Stimulated activated CD8-positive, alpha-beta memory T cell treated with anti-CD3 and anti-CD28 coated beads, Interleukin-4, amount 100 ng/mL, for 24 hours (primary cell): Measurements from ENCODE around the gene NFIB.

Source experiments
- DNase-seq: peaks from one replicate; pipeline ENCODE4 v3.0.0-alpha.2; 2020; ENCODE audit warnings: low read depth

The NFIB gene

DNA sequence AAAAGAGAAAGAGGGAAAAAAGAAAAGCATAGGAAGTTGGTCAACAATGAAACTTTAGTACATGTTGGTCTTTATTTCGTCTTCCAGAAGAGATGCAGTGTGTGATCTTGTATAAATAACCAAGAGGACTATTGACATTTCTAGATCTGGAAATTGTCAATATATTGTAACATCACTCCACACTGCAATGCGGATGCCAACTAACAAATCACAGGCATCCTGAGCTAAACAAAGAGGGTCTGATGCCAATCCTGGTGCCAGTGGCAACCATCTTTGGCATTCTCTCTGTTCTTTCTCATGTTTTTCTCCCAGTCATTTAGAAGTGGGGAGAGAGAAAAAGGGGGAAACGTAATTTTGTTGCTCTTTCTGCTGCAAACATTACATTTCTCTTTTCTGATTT, 9.7 kb downstream of the NFIB start:
- DNase-seq, result no peak

DNA sequence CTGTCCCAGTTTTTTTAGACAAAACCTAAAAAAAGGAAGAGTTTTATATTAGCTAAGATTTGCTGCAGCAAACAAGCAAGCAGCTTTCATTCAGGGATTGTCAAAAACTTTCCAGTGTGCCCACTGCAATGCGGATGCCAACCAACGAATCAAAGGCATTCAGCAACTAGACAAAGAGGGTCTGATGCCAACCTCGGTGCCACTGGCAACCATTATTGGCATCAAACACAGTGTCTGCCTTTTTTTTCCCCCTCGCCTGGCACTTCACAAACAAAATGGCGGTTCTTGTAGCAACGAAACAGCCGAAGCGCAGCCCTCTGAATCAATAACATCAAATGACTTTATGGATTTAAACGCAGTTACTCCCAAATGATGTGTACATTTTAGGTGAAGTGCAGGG, 10.4 kb downstream of the NFIB start:
- DNase-seq, result no peak

DNA sequence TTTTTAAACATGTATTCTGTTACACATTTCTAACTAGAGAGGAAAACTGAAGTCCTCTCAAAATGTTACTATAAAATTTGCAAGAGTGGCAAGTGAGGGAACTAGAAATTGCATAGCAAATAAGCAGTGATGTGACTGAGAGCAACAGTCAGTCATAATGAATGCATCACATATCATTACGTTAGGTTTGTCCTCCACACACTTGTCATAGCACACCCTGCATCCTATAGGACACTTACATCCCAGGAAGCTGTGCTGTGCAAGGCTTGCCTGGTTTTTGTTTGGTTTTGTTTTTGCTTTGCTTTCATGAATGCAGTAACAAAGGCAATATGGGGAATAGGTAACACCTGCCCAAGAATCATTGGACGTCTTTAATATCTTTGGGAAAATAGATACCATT, 10.8 kb downstream of the NFIB start:
- DNase-seq, result no peak

DNA sequence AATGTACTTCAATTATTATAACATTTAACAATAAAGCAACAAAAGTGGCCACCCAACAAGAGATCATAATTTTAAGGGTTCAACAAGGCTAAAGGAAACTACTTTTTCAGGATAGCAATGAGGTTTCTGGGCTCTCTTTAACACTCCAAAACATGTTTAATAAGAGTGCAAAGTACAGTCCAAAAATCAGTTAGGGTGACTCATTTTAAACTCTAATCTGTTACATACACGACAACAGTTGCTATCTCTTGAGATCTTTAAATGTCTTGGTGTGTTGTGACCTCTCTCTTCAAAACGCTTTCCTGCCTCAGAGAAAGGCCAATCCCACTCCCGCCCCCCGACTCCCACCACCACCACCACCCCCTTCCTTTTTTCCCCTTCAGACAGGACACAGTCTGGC, 11.5 kb downstream of the NFIB start:
- no peak for DNase-seq

DNA sequence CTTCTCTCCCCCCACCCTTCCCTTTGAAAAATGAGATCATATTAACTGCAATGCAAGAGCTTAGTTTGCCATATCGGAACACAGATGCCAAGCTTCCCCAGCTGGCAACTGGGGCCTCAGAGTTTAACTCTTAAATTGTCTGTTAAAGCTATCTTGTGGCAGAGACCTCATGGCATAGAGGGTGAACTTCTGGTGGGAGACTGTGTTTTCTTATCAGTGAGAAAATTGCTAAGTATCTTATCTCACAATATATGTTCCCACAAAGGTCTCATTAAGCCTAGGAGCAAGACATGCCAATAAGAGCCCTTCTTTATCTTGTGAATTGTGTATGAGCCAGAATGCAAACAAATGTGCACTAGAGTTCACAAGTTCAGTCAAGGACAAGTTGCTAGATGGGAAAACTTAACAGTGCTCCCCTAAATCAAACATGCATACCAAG, 12.3 kb downstream of the NFIB start:
- DNase-seq, result no peak

DNA sequence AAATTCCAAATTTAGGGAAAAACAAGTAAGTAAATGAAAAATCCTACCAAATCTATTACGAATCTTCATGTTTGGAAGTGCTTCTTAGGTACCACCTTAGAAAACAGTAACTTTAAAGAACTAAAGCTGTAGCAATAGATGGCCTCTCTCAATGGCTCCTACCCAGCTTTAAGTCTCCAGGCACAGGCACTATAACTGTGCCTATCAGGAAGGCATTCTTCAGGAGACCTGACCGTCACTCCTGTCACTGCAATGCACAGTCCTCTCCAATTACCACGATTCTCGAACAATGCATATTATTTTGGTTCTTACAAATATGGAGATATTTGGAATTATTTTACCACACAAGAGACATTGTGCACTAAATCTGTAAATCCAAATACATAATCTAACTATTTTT, 12.9 kb downstream of the NFIB start:
- no peak for DNase-seq

DNA sequence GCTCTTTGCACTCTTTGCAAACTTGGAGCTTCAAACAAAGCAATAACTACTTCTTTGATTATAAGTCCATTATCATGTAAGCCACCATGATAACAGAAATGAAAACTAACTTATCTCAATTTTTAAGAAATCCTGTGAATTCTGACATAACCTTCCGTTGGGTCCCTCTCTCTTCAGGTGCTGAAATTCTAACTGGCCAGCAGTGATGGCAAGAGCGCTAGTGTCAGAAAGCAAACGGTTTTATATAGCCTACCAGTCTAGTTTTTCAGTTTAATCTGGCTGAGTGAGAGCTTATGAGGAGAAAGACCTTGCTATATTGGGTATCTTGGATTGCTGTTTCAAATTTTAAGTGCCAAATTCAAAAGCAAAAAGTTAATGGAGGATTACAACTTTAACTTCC, 13.4 kb downstream of the NFIB start:
- no peak for DNase-seq

DNA sequence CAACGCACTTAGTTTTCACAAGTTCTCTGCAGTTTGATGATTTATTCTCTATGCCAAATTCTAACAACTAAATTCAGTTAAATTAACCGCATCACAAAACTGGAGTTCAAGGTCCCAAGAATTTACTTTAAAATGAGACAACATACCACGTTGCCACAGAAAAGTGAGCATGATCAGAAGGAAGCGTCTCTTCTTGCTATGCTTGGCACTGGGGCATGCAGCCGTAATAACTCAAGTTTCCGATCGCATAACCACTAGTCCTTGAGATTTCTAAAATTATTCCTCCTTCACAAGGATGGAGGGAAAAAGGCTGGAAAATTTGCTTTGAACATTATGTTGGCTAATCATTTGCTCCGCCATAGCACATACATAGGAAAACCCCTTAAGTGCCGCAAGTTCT, 13.9 kb downstream of the NFIB start:
- no peak for DNase-seq

DNA sequence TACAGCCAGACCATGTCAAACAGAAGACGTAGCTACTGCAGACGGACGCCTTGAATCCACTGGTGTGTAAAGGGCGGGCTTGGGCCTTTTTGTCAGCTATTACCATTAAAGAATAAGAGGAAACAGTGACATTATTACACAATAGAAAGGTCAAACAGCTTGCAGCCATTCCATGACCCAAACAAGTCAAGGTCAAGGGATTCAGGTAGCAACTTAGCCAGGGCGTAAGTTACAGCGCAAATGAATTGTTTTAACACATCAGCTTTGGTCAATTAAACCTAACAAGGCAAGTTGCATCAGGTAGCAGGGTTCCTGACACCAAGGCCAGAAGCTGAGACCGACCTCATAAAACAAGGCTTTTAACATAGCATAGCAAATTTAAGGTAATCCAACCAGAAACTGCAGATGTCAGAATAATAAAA, 15.3 kb downstream of the NFIB start:
- no peak for DNase-seq

DNA sequence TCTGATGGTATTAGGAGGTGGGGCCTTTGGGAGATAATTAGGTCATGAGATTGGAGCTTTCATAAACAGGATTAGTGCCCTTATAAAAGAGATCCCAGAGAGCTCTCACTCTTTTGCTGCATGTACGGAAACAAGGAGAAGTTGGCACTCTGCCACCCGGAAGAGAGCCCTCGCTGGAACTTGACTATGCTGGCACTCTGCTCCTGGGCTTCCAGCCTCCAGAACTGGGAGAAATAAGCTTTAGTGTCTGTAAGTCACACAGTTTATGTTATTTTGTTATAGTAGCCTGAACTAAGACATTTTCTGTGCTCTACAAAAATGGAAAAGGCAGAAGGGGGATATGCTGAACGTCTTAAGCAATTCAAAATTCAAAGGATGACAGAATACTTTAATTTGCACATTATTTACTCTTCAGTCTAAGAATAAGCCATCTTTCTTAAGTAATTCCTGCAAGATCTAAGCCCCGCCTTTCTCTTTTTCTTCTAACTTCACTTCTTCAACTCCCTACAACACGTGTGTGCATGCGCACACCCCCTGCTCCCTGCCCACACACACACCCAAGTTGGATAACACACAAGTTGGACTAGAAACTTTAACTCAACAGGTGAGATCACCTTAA, 17.3 kb downstream of the NFIB start:
- DNase-seq, result no peak

DNA sequence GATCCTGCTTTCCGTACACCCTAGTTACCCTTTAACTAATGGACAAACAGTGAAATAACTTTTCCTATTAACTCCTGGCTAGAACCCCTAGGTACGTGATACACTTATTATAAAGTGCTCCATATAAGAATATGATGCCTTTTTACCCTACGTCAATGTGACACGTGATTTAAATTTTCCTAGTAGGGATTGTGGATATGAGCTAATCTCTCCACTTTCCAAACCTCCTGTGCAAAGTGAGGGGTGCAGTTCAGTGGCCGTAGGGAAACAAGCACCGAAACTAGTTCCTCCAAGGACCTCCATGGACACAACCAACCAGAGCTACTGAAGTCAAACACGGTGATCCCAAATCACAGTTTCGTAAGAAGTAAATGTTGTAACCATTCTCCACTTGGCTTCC, 19.3 kb downstream of the NFIB start:
- no peak for DNase-seq

DNA sequence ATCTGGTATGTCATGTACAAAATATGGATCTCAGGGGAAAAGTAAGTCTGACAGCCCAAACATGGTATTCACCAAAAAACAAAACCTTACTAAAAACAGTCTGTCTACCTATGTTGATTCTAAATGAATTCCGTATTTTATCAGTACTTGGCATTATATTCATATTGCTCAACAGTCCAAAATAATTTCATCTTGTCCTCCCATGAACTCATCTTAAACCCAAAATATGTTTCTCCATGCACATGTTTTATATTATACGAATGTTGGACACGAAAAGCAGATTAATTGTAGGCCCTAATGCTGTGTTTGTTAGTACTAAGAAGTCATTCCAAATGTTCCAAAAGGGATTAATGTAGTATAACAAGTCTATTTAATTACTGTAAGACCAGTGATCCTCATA, 20.1 kb downstream of the NFIB start:
- DNase-seq, result no peak

DNA sequence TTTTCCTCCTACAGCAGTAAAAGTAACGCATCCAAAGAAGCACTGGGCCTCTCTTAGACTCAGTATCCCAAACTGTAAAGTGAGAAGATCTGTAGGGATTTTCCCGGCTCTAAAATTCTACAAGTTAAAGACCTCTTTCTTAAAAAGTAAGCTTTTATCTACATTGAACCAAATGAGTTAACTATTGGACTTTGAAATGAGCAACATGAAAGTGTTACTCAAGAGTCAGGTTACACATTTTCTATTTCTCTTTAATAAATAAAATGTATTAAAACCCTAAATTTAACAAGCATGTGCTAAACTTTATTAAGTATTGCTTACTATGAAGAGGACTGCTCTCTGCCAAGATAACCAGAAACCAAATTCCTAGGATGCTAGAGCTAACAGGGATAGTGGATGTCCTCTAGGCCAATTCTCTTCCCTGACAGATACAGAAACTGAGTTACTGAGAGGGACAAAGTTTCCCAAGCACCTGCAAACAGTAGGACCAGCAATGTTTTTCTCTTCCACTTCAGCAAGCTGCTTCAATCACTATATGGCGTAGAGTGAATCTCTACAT, 21.7 kb downstream of the NFIB start:
- no peak for DNase-seq

DNA sequence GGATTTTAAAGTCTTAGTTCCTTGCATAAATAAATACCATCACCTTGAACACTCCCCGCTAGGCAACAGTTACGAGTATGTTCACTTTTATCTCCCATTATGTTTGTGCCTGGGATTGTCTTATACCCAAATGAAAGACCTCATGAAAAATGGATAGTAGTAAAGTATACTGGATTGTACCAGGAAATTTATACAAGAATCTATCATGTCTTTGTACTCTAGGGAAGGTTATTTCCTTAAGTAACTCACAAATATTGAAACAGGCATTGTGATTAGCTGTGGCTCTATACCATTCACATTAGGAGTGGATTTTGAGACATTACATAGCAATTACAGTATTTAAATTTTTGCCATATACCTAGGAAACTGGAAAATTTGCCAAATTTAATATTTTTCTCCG, 24.0 kb downstream of the NFIB start:
- no peak for DNase-seq

DNA sequence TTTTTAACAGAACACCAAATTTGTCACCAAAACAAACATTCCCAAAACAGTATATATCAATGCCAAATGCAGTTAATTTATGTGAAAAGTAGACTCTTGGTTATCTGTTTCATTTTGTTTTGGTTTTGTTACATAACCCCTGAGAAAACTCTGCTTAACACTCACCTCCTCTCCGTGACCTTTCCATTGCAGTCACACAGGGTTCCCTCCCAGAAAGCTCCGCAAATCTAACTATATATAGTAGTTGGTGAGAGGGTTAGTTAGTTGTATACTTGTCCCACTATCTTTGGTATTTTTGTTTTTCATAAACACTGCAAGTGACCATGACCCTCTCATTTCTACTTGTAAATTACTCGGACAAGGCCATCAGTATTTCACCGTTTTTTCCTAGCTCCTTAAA, 25.5 kb downstream of the NFIB start:
- no peak for DNase-seq

DNA sequence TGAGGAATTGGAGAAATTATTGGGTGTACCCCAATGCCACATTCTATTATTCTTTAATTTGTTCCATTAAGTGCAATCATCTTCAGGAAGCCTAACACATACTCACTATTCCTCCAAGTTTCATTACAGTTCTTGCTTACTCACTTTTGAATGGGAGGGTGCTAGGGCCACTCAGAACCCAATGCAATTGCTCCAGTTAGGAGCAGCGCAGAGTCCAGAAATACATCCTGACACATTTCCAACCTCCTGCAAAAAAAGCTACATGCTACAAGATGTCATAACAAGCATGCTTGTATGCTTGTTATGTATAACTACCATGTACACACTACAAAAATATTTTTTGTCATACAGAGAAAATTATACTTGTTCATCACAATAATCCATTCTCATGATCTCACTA, 27.8 kb downstream of the NFIB start:
- DNase-seq, result no peak

DNA sequence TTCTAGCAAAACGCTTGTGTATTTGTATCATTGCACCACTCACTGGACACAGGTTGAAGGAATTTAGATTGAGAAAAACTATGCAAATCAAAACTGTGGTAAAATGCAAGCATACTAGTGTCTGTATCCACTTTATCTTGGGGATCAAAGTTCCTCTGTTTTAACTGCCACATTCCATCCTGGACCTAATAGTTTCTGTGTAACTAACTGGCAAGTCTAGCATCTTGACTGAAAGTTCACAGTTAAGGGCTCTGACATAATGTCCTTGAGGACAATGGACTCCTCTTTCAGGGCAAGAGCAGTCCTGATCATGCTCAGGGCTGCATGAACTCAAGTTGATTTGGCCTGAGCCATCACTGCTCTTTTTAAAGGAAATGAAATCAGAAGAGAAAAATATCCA, 30.7 kb downstream of the NFIB start:
- no peak for DNase-seq

DNA sequence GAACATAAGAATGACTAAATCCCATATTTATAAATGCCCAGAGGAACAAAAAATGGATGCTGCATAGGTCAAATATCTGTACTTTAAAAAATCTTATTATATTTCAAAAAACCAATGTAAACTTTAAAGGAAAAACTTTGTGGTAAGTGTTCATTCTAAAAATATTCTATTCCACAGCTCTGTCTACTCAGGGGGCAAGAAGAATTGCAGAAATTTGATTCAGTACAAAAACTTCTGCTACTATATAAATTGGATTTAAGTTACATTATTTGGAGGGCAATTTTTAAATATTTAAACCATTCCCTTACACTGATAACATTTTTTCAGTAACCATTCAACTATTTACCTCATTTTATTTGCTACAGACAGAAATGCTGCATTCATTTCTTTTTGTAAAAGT, 32.1 kb downstream of the NFIB start:
- DNase-seq, result no peak

DNA sequence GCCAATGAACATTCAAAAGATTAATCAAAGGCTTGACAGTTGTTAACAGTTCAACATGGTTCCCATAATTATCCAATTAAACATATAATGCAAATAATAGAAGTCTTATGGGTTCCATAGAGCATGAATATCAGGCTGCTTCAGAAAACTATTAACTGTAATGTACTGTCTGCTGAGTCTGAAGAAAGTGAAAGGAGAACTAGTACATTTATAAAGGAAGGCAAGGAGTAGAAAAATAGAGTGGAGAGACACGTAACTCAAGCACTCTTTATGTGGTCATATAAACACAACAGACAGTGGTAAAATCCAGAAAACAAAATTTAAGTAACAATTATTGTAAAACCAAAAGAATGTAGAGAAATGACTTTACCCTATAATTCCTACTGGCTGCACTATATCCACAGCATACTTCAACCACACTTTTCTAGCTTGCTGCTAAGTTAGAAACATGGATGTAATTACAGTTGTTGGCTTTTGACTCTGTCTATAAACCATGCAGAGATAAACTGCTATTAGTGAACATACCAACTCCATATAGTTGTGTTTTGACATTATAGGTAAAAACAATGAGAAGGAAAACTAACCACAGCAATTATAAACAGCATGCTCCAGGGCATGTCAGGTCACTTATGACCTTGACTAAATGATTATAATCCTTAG, 32.7 kb downstream of the NFIB start:
- DNase-seq, result no peak

DNA sequence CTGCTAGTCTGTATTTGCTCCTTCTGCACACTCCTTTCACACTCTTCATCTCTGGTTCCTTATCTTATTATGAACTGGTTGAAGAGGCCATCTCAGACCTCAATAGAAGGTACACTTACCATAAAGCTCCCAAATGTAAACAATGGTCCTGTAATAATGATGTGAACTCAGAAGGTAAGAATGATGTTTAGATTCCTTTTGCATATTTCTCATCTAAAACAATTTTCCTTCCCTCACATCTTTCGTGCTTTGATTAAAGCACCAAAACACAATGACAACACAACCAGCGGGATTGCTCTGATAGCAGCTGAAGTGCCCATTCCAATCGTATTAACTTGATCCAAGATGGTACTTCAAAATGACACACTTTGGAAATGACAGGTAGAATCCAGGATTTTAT, 34.3 kb downstream of the NFIB start:
- DNase-seq, result no peak

DNA sequence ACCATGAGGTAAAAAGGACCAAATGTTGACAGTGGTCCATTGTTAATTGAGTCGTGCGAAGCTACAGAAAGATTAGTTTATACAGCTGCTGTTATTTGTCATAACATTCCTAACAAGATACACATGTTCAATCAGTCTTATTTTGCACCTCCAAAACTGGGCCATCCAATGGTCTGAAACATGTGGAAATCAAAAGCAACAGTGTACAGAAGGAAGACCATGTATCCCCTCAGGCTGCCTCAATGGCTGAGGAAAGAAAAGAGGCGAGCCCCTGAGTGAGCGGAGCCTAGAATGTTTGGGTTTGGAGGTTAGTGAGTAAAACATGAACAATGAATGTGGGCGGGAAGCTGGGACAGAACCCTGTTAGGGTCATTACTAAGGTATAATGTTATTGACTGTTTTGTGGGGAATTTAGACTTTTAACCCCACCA, 35.6 kb downstream of the NFIB start:
- DNase-seq, result no peak

DNA sequence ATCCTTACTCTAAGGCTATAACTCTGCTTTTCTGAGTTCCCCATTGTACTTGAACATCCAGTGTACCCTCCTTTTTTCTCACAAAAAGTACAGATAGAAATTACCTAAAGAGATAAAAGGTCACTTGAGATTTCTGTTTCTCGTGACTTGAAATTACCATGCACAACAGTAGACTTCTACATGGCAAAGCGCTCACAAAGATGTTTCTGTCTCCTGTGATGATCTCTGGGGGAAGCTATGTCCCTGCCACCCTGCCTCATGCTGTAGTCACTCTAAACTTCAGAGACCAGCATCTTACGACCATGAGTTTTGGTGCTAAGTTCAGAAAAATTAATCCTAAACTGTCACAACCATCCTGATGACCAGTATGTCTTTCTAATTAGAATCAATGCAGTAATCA, 36.2 kb downstream of the NFIB start:
- no peak for DNase-seq

DNA sequence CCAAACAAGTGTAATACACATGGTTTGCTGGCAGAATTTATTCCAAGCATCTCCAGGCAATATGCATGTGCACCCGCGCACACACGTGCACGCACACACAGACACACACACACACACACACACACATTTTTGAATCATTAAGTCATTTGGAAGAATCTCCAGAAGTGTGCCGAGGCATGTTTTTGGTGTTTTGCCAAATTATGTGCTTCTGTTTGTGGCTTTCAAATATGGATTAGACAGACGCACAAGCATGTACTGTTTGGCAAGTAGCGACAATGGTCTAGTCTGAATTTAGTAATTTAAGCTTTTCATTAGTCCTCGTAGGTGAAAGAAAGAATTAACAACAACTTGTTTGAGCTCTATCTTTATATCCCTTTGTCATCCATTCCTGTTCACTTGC, 36.7 kb downstream of the NFIB start:
- no peak for DNase-seq

DNA sequence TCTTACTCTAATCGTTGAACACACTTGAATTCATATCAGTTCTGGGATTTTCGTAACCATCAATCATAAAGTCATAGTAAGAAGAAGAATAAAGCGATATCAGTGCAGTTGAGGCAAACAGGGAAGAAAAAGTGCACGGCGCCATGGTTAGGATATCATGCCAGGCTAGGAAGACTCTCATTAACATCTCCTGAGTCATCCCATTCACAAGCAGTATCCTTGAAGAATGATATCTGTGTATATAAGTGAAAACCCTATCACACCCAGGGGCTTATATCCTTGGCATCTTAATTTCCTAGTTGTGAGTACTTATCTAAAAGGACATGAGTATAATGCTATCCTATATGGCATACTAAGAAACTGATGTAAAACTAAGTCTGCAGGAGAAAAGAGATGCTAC, 38.6 kb downstream of the NFIB start:
- DNase-seq, result no peak
